MM.1S (cell line): ENCODE measurements around the gene NFAM1.
A peak's percentile ranks its signal among the peaks of the same experiment; 100 is the strongest.

Source experiments
- DNase-seq: peaks from one replicate; pipeline ENCODE4 v3.0.0-alpha.2; 2015
- H2AFZ ChIP-seq: fragments of 300-600 bp; sonication (generic); 2 replicates; pipeline ENCODE4 v1.6.0; 2016; ENCODE audit warnings: antibody characterized with exemption, low read length
- H3F3A ChIP-seq: fragments of 300-600 bp; sonication (generic); 2 replicates; pipeline ENCODE4 v1.6.1; 2016; ENCODE audit warnings: mild to moderate bottlenecking, antibody characterized with exemption, low read length, moderate library complexity, mixed read lengths; ENCODE audit not compliant: insufficient read depth
- H3K27ac ChIP-seq: fragments of 300-600 bp; sonication (generic); 2 replicates; pipeline ENCODE4 v1.5.1; 2016; ENCODE audit warnings: mild to moderate bottlenecking, low read length
- H3K27me3 ChIP-seq: fragments of 300-600 bp; sonication (generic); replicated peaks from 2 replicates; pipeline ENCODE4 v1.6.0; 2016; ENCODE audit warnings: low read length; ENCODE audit not compliant: insufficient read depth
- H3K36me3 ChIP-seq: fragments of 300-600 bp; sonication (generic); replicated peaks from 2 replicates; pipeline ENCODE4 v1.6.1; 2016; ENCODE audit warnings: mild to moderate bottlenecking, low read length, mixed read lengths; ENCODE audit not compliant: insufficient read depth
- H3K4me1 ChIP-seq: fragments of 300-600 bp; sonication (generic); 2 replicates; pipeline ENCODE4 v1.6.1; 2016; ENCODE audit warnings: low read length, mixed read lengths
- H3K4me2 ChIP-seq: fragments of 300-600 bp; sonication (generic); 2 replicates; pipeline ENCODE4 v1.6.0; 2016; ENCODE audit warnings: low read depth, low read length
- H3K4me3 ChIP-seq: fragments of 300-600 bp; sonication (generic); 2 replicates; pipeline ENCODE4 v1.5.1; 2016; ENCODE audit warnings: low read length, mixed read lengths
- H3K79me2 ChIP-seq: fragments of 300-600 bp; sonication (generic); 2 replicates; pipeline ENCODE4 v1.6.1; 2016; ENCODE audit warnings: mixed run types, low read length, mixed read lengths
- H3K9ac ChIP-seq: fragments of 300-600 bp; sonication (generic); 2 replicates; pipeline ENCODE4 v1.6.1; 2016; ENCODE audit warnings: low read length, mixed read lengths
- H3K9me2 ChIP-seq: fragments of 300-600 bp; sonication (generic); replicated peaks from 2 replicates; pipeline ENCODE4 v1.6.1; 2016; ENCODE audit warnings: mild to moderate bottlenecking, low read length, mixed read lengths; ENCODE audit not compliant: insufficient read depth
- H3K9me3 ChIP-seq: fragments of 300-600 bp; sonication (generic); replicated peaks from 2 replicates; pipeline ENCODE4 v1.6.1; 2016; ENCODE audit warnings: mild to moderate bottlenecking, low read length, mixed read lengths; ENCODE audit not compliant: insufficient read depth
- H4K20me1 ChIP-seq: fragments of 300-600 bp; sonication (generic); 2 replicates; pipeline ENCODE4 v1.6.1; 2016; ENCODE audit warnings: mild to moderate bottlenecking, low read length, moderate library complexity, mixed read lengths; ENCODE audit not compliant: insufficient read depth
- CTCF ChIP-seq: fragments of 300-600 bp; sonication (generic); IDR thresholded peaks from 2 replicates; pipeline ENCODE4 v1.5.1; 2016; ENCODE audit warnings: antibody characterized with exemption, low read length, mixed read lengths
- EZH2 ChIP-seq: fragments of 300-600 bp; sonication (generic); optimal IDR thresholded peaks from 2 replicates; pipeline ENCODE3; 2017; ENCODE audit warnings: low read depth, mild to moderate bottlenecking, antibody characterized with exemption, low read length, mixed read lengths
- EZH2phosphoT487 ChIP-seq: fragments of 300-600 bp; sonication (generic); IDR thresholded peaks from 2 replicates; pipeline ENCODE4 v1.6.1; 2018; ENCODE audit warnings: antibody characterized with exemption, low read length

Gene NFAM1

GRCh38 chr22:42472671-42473070 lies 40.5 kb upstream of the NFAM1 start:
- H3F3A ChIP-seq = no peaks in the 10 kb centered on the region
- no peaks in the 10 kb centered on the region for H3K79me2 ChIP-seq
- H3K4me1 ChIP-seq = no peaks in the 10 kb centered on the region
- no peak overlapping the region for H2AFZ ChIP-seq
- no peaks in the 10 kb centered on the region for H3K36me3 ChIP-seq
- peaks cover 32% of the 10 kb centered on the region for H3K27me3 ChIP-seq
- H3K4me2 ChIP-seq = no peak overlapping the region
- H3K9me2 ChIP-seq = no peaks in the 10 kb centered on the region
- DNase-seq = no peak
- H3K9me3 ChIP-seq = no peaks in the 10 kb centered on the region
- H3K9ac ChIP-seq = no peak overlapping the region
- no peak for TF ChIP-seq EZH2
- TF ChIP-seq CTCF = no peak
- no peak overlapping the region for H3K27ac ChIP-seq
- no peaks in the 10 kb centered on the region for H4K20me1 ChIP-seq
- no peak overlapping the region for H3K4me3 ChIP-seq

DNA sequence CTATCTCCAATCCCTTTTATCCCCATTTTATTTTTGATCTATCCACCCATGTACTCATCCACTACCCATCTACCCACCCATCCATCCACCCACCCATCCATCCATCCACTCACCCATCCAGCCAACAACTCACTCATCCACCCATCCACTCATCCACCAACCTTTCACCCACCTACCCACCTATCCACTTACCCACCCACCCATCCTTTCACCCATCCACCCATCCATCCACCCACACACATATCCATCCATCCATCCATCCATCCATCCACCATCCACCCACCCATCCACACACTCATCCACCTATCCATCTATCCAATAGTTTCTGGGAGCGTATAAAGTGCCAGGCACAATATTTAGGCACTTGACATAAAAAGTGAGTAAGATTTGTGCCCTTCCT lies 39.2 kb upstream of the NFAM1 start:
- H4K20me1 ChIP-seq = no peaks in the 10 kb centered on the region
- H3K9ac ChIP-seq = no peak overlapping the region
- no peak overlapping the region for H3K27ac ChIP-seq
- no peak overlapping the region for H3K4me2 ChIP-seq
- TF ChIP-seq EZH2phosphoT487 = no peak
- no peak for TF ChIP-seq CTCF
- TF ChIP-seq EZH2 = no peak
- H3K9me3 ChIP-seq = no peaks in the 10 kb centered on the region
- DNase-seq = no peak
- no peak overlapping the region for H3K4me3 ChIP-seq
- peaks cover 32% of the 10 kb centered on the region for H3K27me3 ChIP-seq
- H2AFZ ChIP-seq = no peak overlapping the region
- no peaks in the 10 kb centered on the region for H3K4me1 ChIP-seq
- H3F3A ChIP-seq = no peaks in the 10 kb centered on the region
- no peaks in the 10 kb centered on the region for H3K9me2 ChIP-seq
- H3K36me3 ChIP-seq = no peaks in the 10 kb centered on the region
- H3K79me2 ChIP-seq = no peaks in the 10 kb centered on the region

DNA sequence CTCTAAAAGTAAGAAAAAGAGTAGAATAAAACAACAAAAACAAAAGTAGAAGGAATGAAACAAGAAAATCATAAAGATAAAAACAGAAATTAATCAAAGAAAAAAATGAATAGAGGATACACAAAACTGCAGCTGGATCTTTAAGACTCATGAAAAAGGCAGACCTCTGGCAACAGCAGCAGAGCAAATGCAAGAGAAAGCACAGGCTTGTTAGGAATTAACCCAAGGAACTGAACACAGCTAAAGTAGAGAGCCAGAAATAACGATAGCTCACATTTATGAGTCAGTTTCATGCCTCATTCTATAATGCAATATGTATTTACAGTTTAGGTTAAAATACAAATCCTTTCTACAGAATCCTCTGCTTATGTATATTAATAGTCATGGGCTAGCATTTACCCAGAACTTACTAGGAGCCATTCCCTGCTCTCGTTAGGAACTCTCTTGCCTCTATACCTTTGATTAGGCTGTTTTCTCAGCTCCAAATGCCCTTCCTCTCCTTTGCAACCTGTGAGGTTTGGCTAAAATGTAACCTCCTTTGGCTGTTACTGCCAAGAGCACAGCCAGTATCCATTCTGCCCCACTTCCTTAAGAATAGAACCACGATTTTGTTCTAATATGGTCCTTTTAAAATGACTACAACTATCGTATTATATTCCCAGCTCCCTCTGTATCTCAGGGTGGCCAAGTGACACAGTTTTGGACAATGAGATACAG lies 38.3 kb upstream of the NFAM1 start:
- Histone ChIP-seq H2AFZ (0 out of 2 replicates have a peak overlapping the region, but pooled peaks have one; percentile 20), H4K20me1 (no peaks in the 10 kb centered on the region), H3K79me2 (no peaks in the 10 kb centered on the region), H3K4me1 (no peaks in the 10 kb centered on the region), H3K4me2 (no peak overlapping the region), H3K9me2 (no peaks in the 10 kb centered on the region), H3K27ac (no peak overlapping the region), H3K36me3 (no peaks in the 10 kb centered on the region), H3K27me3 (peaks cover 41% of the 10 kb centered on the region), H3F3A (no peaks in the 10 kb centered on the region), H3K9ac (no peak overlapping the region), H3K4me3 (no peak overlapping the region), H3K9me3 (no peaks in the 10 kb centered on the region)
- no peak for DNase-seq
- TF ChIP-seq EZH2phosphoT487 (no peak), CTCF (no peak), EZH2 (no peak)
